Natural killer cell treated with Interleukin-12 subunit alpha and Interleukin-12 subunit beta and Interleukin-15 and Interleukin-18, amount 100 ng/mL, for 72 hours (primary cell): ENCODE results near the gene TRPC5OS. TPM values are rescaled to one million over a fixed set of nuclear protein-coding genes. Genes with fewer than 3 reads are reported as not detected.

ENCODE experiments used
- ATAC-seq, 2 donors: fragments of 150-1000 bp; cut with Tn5 transposase in 1 of 2; sonication (Bioruptor Pico), chemical (Tn5 transposase) in 1 of 2; 2 replicates each; pipeline ENCODE4 v1.10.0; 2021
- DNase-seq: peaks from one replicate; pipeline ENCODE4 v3.0.0; 2022; ENCODE audit warnings: low spot score
- H3K27ac Mint-ChIP-seq, 2 donors: 1 replicate in 1 of 2; 2 replicates in 1 of 2; pipeline ENCODE4 v1.8.0; 2022; ENCODE audit warnings: mixed read lengths in 2 of 2, mild to moderate bottlenecking in 1 of 2, moderate library complexity in 1 of 2
- H3K27me3 Mint-ChIP-seq, 2 donors: 1 replicate in 1 of 2; 2 replicates in 1 of 2; pipeline ENCODE4 v1.8.0; 2022; ENCODE audit warnings: mixed read lengths in 2 of 2
- H3K36me3 Mint-ChIP-seq: one replicate; pipeline ENCODE4 v1.8.0; 2022; ENCODE audit warnings: mixed read lengths
- H3K4me1 Mint-ChIP-seq, 2 donors: 1 replicate in 1 of 2; 2 replicates in 1 of 2; pipeline ENCODE4 v1.8.0; 2022; ENCODE audit warnings: low read depth in 2 of 2, mixed read lengths in 2 of 2, mild to moderate bottlenecking in 1 of 2
- H3K4me3 Mint-ChIP-seq: one replicate; pipeline ENCODE4 v1.8.0; 2022; ENCODE audit warnings: mixed read lengths
- H3K9me3 Mint-ChIP-seq: 2 replicates; pipeline ENCODE4 v1.8.0; 2022; ENCODE audit warnings: mixed read lengths
- total RNA-seq, 2 donors: library from RNA; stranded (reverse); gene quantifications; one replicate each; pipeline ENCODE4 v1.2.3, GENCODE V29; 2022

The TRPC5OS gene
- total RNA-seq, 2 donors from 2014 or later, result not detected

DNA sequence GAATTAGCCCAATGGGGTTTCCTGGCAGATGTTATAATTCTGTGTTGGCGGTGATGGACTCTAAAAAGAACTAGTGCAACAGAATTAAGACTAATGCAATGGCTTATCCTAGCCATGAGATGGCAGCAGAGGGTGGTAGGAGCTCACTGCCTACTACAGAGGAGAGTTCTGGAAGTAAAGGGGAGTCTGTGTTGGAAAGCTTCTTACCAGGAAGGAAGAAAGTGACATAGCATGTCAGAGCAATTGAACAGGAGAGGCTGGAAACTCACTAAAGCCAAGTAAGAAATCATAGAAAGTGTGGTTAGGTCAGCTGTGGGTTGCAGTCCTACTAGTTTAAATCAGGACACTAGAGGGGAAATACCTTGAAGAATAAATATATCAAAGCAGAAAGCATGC, 6.3 kb upstream of the TRPC5OS start:
- no peaks in the 10 kb centered on the region for H3K36me3 Mint-ChIP-seq
- no peak overlapping the region for H3K4me3 Mint-ChIP-seq
- no peaks in the 10 kb centered on the region for H3K9me3 Mint-ChIP-seq
- no peak overlapping the region for H3K27ac Mint-ChIP-seq
- DNase-seq (no peak), ATAC-seq (no peak)
- peaks cover 6 to 25% of the 10 kb centered on the region in 2 donors for H3K27me3 Mint-ChIP-seq
- no peaks in the 10 kb centered on the region for H3K4me1 Mint-ChIP-seq

DNA sequence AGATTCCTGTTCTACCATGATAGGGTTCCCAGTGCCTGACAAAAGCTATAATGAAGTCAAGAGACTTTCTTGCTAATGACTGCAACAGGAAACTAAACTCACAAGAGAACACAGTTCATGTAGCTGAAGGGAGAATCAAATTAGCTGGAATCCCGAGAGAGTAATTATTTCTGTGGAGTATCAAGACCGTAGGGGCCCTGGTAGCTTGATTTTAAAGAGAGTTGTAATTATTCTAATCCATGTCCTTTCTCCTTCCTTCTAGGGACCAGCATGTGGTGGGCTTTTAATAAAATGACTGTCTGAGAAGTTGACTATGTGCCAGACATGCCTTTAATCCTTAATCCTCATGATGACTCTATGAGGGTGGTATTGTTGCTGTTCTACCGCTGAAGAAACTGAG, 1.7 kb upstream of the TRPC5OS start:
- DNase-seq, result no peak
- no peak for ATAC-seq
- H3K4me1 Mint-ChIP-seq, result no peaks in the 10 kb centered on the region
- H3K9me3 Mint-ChIP-seq, result no peaks in the 10 kb centered on the region
- no peaks in the 10 kb centered on the region for H3K36me3 Mint-ChIP-seq
- no peak overlapping the region for H3K27ac Mint-ChIP-seq
- H3K4me3 Mint-ChIP-seq, result no peak overlapping the region
- peaks cover 0 to 29% of the 10 kb centered on the region in 2 donors for H3K27me3 Mint-ChIP-seq

GRCh38 chrX:111876646-111877045, 665 bp downstream of the TRPC5OS start:
- Mint-ChIP-seq H3K27ac (no peak overlapping the region), H3K4me3 (no peak overlapping the region), H3K4me1 (no peaks in the 10 kb centered on the region), H3K36me3 (no peaks in the 10 kb centered on the region), H3K27me3 (peaks cover 0 to 22% of the 10 kb centered on the region in 2 donors), H3K9me3 (no peaks in the 10 kb centered on the region)
- DNase-seq, result no peak
- ATAC-seq, result no peak

DNA sequence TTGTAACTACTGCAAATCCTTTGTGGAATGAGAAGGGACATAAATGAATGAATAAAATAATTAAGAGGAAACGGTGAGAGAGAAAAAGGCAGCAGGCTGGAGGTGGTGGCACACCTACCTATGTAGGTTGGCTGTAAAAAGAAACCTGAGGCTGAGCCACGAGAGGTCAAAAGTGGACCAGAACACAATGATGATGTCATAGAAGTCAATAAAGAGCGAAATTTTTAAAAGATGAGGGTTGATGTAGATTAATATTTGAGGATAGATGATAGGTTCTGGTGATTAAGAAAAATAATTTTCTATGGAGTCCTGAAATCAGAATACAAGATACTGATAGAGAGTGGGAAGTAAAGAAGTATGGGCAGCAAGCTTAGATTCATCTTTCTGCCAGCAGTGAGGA, 1.7 kb downstream of the TRPC5OS start:
- Mint-ChIP-seq H3K4me1 (no peaks in the 10 kb centered on the region), H3K27ac (no peak overlapping the region), H3K4me3 (no peak overlapping the region), H3K9me3 (no peaks in the 10 kb centered on the region), H3K27me3 (peaks cover 0 to 17% of the 10 kb centered on the region in 2 donors), H3K36me3 (no peaks in the 10 kb centered on the region)
- ATAC-seq (no peak), DNase-seq (no peak)

- Mint-ChIP-seq H3K4me1 (no peaks in the 10 kb centered on the region), H3K27ac (no peak overlapping the region), H3K4me3 (no peak overlapping the region), H3K27me3 (peaks cover 0 to 12% of the 10 kb centered on the region in 2 donors), H3K9me3 (no peaks in the 10 kb centered on the region), H3K36me3 (no peaks in the 10 kb centered on the region)
- no peak for ATAC-seq
- DNase-seq, result no peak
Measured at GRCh38 chrX:111880735-111881134, 4.8 kb downstream of the TRPC5OS start.

DNA sequence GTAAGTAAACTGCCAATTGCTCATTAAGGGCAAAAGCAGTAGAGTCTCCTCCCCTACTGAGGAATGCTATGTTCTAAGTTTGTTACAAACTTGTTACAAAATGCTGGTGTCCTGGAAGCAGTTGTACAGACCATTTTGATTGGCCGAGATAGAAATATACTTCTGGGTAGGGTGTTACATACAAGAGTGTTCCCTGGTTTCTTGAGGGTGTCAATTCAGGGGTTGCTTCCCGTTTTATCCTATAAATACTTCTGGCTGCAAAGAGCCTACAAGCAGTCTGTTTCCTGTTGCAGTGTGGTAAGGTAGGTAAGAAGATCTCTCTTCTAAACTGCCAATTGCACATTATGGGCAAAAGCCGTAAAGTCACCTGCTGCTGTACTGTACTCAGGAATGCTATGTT, 5.7 kb downstream of the TRPC5OS start:
- no peak for DNase-seq
- Mint-ChIP-seq H3K9me3 (no peaks in the 10 kb centered on the region), H3K27ac (no peak overlapping the region), H3K4me1 (no peaks in the 10 kb centered on the region), H3K27me3 (peaks cover 0 to 10% of the 10 kb centered on the region in 2 donors), H3K36me3 (no peaks in the 10 kb centered on the region), H3K4me3 (no peak overlapping the region)
- ATAC-seq, result no peak

DNA sequence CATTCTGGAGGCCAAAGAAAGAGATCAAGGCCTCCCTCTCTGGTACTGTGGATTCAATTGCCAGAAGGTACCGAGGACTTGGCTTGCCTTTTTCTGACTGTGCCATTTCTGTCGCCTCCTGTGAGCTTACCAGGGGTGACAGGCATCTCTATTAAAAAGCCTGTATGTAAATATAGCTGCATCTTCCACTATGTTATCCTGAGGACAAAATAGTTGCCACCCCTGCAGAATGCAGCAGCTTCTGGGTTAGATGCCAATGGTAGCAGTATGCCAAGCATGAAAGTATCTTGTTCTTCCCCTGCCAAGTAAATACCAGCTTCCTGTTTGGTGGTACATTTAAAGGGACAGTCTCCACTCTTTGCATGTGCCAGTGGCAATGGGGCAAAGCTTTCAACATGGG, 10.7 kb downstream of the TRPC5OS start:
- Mint-ChIP-seq H3K4me1 (no peaks in the 10 kb centered on the region), H3K9me3 (no peaks in the 10 kb centered on the region), H3K4me3 (no peak overlapping the region), H3K27ac (no peak overlapping the region), H3K27me3 (no peaks in the 10 kb centered on the region), H3K36me3 (no peaks in the 10 kb centered on the region)
- peak in 1 of 2 donors; percentile 7 for ATAC-seq
- DNase-seq, result no peak

DNA sequence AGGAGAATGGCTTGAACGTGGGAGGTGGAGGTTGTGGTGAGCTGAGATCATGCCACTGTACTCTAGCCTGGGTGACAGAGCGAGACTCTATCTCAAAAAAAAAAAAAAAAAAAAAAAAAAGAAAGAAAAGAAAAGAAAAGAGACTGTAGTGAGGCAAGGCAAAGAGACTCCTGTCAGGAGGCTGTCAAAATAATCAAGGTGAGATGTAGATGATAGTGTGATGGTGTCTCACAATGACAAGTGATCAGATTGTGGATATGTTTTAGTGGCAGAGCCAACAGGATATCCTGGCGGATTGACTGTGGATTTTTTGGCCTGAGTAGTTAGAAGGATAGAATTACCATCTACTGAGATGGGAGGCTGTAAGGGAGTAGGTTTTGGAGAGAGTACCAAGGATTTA, 12.6 kb downstream of the TRPC5OS start:
- DNase-seq (no peak), ATAC-seq (no peak)
- Mint-ChIP-seq H3K27ac (no peak overlapping the region), H3K4me3 (no peak overlapping the region), H3K9me3 (no peaks in the 10 kb centered on the region), H3K27me3 (no peaks in the 10 kb centered on the region), H3K4me1 (no peaks in the 10 kb centered on the region), H3K36me3 (no peaks in the 10 kb centered on the region)

- Mint-ChIP-seq H3K4me3 (no peak overlapping the region), H3K4me1 (no peaks in the 10 kb centered on the region), H3K9me3 (no peaks in the 10 kb centered on the region), H3K27me3 (peaks cover 0 to 6% of the 10 kb centered on the region in 2 donors), H3K36me3 (no peaks in the 10 kb centered on the region), H3K27ac (no peak overlapping the region)
- ATAC-seq (no peak), DNase-seq (no peak)
Measured at GRCh38 chrX:111892375-111892774, 16.4 kb downstream of the TRPC5OS start.

- ATAC-seq, result no peak
Measured at GRCh38 chrX:111896148-111896547, 20.2 kb downstream of the TRPC5OS start.

DNA sequence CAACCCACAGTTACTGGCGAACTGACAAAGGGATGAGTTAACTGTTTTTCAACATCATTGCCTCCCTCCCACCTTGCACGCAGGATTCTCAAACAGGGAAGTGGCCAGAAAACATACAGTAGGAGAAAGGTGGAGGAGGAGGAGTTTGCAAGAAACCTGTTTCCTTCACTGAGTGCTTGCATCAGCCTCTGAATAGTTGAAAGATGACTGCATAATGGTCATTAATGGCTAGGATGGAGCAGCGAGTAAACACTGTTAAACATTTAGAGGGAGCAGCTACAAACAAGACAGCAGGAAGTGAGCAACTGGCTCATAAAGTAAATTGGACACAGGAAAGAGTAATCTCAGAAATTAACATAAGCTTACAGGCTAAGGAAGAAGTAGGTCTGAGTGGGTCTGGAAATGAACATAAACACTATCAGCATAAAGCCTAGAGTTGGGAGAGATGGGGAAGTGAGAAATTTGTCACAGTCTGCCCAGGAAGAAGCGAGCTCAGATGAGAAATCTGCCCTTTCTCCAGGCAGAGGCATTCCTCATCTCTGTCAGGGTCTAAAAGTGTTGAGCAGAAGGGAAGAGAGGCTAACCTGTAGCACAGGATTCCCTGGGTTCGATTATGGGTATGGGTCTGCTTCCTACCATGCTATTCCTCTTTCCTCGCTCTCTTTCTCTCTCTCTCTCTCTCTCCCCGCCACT, 38.6 kb downstream of the TRPC5OS start:
- H3K27ac Mint-ChIP-seq, result no peak overlapping the region
- H3K4me3 Mint-ChIP-seq, result no peak overlapping the region
- ATAC-seq (no peak), DNase-seq (no peak)
- H3K27me3 Mint-ChIP-seq, result peaks cover 0 to 11% of the 10 kb centered on the region in 2 donors
- no peaks in the 10 kb centered on the region for H3K36me3 Mint-ChIP-seq
- no peaks in the 10 kb centered on the region for H3K4me1 Mint-ChIP-seq
- peaks cover 3% of the 10 kb centered on the region for H3K9me3 Mint-ChIP-seq

More at GRCh38 chrX:111896148-111896547, 20.2 kb downstream of the TRPC5OS start:
- Mint-ChIP-seq H3K4me3 (no peak overlapping the region), H3K9me3 (no peaks in the 10 kb centered on the region), H3K27me3 (peaks cover 5 to 15% of the 10 kb centered on the region in 2 donors), H3K27ac (no peak overlapping the region), H3K36me3 (no peaks in the 10 kb centered on the region), H3K4me1 (no peaks in the 10 kb centered on the region)
- DNase-seq, result no peak

DNA sequence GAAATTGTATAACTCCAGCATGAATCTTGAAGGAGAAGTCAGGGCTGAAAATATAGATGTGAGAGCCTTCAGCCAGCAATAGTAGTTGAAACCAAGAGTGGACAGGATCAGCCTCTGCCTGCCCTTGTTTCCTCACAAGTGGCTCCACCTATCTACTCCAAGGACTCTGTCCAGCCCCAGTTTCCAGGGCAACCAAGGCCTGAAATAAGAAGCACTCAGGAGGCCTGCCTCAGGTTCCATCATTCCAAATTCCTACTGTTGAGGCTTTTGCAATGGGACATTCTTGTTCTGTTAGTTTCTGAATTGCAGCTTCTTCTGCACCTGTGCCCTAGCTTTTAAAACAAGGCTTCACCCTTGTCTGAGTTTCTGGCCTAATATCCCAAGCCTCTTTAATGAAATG, 41.6 kb downstream of the TRPC5OS start:
- Mint-ChIP-seq H3K27ac (no peak overlapping the region), H3K27me3 (peaks cover 0 to 11% of the 10 kb centered on the region in 2 donors), H3K9me3 (peaks cover 3% of the 10 kb centered on the region), H3K36me3 (no peaks in the 10 kb centered on the region), H3K4me1 (no peaks in the 10 kb centered on the region), H3K4me3 (no peak overlapping the region)
- DNase-seq (no peak), ATAC-seq (no peak)

DNA sequence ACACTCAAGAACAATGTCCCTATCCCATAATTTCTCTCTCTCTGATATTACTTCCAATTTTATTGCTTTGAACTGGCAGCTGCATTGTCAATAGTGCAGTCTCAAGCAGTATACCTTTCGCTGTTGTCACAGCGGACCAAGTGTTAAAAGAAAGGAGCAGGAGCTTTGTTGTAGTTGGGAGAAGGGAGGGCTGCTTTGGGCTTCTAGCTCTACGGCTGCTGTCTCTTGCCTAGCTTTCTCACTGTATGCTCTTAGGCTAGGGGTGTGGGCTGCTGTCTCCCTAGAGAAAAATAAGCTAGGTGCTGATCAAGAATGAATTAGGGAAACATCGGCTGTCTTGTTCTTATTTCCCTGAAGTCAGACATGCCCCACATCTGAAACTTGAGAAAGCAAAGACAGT, 52.5 kb downstream of the TRPC5OS start:
- H3K27me3 Mint-ChIP-seq, result peaks cover 0 to 5% of the 10 kb centered on the region in 2 donors
- H3K4me1 Mint-ChIP-seq, result no peaks in the 10 kb centered on the region
- H3K9me3 Mint-ChIP-seq, result no peaks in the 10 kb centered on the region
- no peak overlapping the region for H3K27ac Mint-ChIP-seq
- no peak for ATAC-seq
- H3K4me3 Mint-ChIP-seq, result no peak overlapping the region
- no peak for DNase-seq
- H3K36me3 Mint-ChIP-seq, result no peaks in the 10 kb centered on the region
